Activated T-cell treated with anti-CD3 and anti-CD28 coated beads for 48 hours (primary cell): ENCODE data around the gene SLC17A9.

Experiments
- DNase-seq: peaks from one replicate; pipeline ENCODE4 v3.0.0-alpha.2; 2020; ENCODE audit warnings: low read depth

SLC17A9 gene

DNA sequence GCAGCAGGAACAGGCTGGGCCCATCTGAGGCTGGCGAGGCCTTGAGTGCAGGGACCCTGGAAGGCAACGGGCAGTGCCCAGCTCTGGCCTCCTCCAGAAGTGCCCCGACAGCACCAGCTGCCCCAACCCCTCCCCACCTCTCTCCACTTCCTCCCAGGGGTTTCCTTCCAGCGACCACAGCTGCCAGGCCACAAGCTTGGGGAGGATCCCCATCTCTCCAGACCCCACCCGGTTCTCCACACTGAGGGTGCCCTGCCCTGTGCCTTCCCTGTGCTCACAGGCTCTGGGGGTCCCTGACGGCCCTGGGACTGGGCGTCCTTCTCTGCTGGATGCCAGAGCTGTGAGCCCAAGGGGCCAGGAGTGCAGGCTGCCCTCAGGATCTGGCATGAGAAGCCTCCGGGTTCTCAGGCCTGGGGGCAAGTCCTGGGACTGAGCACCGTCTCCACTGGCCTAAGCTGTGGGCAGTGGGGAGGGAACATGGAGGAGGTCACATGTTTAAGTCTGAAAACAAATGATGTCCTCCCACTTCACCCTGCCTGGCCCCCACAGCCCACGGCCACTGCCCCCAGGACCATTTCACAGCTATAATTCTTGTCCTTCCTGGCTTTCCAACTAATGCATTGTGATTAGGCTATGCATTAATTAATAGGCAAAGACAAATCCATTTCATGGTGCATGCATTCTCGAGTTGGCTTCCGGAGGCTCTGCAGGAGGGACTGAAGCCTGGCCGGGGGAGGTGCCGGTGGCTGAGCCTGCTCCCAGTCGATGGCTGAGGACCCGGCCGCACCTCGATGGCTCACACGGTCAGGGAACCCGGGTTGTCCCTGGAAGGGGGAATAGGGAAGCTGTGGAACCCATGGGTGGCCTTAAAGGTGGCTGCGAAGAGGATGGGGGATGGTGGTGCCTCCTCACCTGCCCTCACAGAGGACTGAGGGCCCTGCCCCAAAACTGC, 29.9 kb downstream of the SLC17A9 start:
- no peak for DNase-seq

- DNase-seq: no peak
These were observed 30.7 kb downstream of the SLC17A9 start for GRCh38 chr20:62983210-62983609.

DNA sequence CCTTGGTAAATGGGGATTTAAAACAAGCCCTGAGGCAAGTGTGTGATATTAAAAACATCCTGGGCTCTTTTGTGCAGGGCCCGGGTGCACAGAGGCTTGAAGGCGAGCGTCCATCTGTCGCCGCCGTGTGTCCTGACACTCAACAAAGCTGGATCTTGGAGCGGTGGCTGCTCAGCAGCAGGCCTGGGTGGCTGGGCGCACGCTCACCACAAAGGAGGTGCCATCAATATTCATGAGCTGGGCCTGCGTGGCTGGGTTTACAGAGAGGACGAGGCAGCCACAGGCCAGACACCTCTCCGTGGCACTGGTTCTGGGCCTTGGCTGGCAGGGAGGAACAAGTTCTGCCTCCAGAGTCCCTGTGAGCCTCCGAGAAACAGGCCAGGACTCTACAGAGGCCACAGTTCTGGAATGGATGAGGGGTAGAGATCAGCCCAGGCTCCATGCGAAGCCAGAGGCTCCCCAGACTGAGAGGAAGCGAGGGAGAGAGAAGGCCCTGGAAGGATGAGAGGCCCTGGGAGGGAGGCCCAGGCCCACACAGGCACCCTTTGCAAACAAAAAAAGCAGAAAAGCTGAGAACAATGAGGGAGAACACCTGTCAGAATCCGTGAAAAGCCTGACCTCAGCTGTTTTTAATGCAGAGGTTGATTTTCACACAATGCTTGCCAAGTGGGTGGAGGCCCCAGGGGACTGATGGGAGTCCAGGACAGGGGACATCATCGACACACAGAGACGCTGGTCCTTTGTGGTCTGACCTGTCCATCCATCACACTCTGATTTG, 32.3 kb downstream of the SLC17A9 start:
- no peak for DNase-seq

DNA sequence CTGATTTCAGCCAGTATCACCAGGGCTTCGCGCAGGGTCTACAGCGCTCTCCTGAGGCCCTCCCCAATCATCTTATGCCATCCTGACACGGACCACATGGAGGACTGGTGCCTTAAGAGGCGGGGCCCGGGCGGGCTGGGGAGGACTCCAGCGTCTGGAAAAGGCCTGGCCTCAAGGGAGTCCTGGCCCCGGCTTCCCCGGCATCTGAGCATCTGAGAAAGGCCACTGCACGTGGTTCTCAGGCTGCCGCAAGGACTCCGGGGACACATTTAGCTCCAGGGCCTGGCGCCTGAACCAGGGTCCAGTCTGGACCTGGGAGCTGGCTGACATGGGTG, 32.9 kb downstream of the SLC17A9 start:
- DNase-seq: no peak

DNA sequence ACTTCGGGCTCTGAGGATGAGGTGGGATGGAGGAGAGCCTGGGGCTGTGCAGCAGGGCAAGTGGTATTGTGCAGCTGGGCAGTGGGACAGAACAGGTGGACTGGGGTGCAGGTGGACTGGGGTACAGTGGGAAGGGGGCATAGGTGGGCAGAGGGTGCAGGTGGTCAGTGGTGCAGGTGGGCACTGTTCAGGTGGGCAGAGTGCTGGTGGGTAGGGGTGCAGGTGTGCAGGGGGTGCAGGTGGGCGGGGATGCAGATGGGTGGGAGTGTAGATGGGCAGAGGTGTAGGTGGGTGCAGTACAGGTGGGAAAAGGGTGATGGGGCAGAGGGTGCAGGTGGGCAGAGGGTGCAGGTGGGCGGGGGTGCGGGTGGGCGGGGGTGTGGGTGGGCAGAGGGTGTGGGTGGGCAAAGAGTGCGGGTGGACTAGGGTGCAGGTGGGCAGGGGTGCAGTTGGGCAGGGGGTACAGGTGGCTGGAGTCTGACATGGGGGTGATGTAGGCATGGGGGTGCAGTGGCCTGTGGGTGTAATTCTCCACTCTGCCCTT, 33.8 kb downstream of the SLC17A9 start:
- DNase-seq: no peak

GRCh38 chr20:62987114-62987513, 34.6 kb downstream of the SLC17A9 start:
- DNase-seq: no peak

DNA sequence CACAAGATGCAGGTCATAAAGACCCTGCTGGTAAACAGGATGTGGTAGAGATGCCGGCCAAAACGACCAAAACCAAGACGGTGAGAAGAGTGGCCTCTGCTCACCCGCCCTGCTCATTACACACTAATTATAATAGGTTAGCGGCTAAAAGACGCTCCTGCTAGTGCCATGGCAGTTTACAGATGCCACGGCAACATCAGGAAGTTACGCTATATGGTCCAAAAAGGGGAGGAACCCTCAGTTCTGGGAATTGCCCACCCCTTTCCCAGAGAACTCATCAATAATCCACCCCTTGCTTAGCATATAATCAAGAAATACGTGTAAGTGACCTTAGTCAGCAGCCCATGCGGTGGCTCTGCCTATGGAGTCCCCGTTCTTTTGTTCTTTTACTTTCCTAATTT, 36.7 kb downstream of the SLC17A9 start:
- DNase-seq: no peak

DNA sequence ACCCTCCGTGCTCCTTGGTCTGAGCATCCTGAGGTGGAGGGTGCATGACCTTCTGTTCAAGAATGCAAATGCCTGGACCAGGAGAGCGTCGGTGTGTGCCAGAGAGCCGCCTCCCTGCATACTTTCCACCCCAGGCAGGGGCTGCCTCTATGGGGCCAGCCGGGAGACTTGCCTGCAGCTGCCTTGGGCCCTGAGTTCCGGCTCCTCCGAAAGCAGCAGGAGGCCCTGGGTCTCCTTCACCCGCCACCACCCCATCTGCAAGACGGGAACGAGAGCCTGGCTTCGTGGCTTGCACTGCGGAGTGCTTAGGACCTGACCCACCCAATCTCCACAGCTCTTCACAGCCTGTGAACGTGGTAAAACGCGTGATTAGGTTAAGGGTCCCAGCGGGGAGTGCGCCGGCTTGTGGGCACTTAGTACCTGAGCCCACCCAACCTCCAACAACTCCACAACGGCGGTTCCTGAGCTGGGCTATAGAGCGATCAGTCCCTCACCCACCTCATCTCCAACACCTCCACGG, 37.9 kb downstream of the SLC17A9 start:
- DNase-seq: no peak

GRCh38 chr20:62991196-62991807, 38.8 kb downstream of the SLC17A9 start:
- DNase-seq: no peak

DNA sequence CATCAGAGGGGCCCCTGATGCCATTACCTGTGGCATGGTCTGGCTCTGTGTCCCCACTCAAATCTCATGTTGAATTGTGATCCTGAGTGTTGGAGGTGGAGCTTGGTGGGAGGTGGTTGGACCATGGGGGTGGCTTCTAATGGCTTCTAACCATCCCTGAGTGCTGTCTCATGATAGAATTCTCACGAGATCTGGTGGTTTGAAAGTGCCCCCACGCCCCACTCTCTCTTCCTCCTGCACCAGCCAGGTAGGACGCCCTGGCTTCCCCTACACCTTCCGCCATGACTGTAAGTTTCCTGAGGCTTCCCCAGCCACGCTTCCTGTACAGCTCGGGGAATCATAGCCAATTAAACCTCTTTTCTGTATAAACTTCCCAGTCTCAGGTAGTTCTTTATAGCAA, 39.4 kb downstream of the SLC17A9 start:
- DNase-seq: no peak

DNA sequence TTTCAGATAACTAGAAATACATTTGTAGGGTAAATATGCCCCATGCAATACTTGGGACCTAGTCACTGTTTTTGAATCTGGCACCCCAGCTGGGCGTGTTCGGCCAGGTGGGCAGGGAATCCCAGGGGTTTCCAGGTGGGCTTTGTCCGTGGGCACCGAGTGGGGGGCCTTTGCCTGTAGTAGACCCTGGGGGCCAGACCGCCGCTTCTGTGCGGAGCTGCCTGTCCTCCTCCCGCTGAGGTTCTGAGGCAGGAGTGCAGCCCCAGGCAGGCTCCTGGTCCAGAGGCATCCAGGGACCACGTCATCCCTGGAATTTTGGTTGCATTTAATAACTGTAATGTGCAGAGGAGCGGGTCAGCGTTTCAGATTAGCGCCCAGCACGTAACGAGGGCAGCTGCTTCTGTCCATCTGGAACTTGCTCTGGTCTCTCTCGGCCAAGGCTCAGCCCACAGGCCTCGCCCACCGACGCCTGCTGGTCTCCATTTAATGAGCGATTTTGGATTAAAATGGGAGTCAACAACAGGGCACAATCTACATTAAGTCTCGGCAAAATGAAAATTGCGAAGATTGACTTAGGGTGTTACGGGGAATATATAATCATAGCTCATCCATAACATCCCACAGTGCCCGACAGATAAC, 41.5 kb downstream of the SLC17A9 start:
- no peak for DNase-seq

GRCh38 chr20:62994869-62995281, 42.4 kb downstream of the SLC17A9 start:
- DNase-seq: no peak

DNA sequence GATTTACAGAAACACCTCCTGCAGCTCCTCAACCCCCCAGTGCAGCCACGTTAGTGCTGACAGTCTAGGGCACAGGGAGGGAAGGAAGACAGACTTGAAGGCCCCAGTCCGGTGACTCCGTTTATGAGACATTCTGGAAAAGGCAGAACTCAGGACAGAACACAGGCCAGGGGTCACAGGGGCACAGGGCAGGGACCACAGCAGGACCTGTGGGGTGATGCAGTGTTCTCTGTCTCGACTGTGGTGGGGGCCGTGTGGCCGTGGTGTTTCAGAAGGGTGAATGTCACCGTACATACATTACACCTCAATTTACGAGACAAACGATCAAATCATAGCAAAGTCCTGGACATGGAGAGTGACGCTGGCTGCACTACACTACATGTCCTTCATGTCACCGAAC, 43.0 kb downstream of the SLC17A9 start:
- no peak for DNase-seq

DNA sequence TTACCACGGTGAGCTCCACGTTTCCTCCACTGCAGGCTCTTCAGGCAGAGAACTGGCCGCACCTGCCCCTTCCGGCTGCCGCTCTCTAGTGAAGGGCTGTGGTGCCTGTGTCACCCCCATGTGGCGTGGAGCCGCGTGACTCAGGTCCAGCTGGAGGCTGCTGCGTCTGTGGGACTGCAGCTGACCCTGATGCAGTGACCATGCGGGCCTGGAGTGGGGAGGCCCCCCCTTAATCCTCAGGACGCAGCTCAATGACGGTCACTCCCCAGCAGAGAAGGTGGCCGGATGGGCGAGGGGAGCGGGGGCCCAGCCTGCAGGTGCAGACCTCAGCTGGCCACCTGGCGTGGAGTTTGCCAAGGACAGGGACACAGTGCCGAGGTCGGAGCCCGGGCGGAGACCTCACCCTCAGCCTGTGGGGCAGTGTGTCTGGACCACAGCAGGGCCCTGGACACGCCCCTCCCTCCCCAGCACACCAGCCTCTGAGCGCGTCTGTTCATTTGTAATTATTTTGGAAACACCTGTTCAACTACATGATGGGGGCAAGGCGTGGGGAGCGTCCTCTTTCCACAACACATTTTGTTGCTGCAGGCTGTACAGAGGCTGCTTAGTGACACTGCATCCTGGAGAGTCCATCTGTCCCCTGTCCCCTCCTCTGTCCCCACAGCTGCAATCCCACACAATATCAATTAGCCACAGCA, 43.5 kb downstream of the SLC17A9 start:
- DNase-seq: no peak

DNA sequence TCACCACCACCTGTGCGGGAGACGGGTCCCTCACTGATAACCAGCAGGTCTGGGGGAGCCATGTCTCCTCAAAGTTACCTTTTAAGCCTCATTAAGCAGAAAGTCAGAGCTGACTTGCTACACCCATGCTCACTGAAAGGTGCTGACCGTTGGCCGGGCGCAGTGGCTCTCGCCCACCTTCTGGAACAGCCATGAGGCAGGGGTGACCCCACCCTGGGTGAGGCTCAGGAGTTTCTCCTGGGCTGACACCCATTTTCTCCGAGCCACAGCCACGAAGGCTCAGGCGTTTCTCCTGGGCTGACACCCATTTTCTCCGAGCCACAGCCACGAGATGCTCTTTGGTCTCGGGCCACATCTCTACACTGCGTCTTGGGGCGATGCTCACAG, 44.1 kb downstream of the SLC17A9 start:
- no peak for DNase-seq

- DNase-seq: no peak
These were observed 45.0 kb downstream of the SLC17A9 start for GRCh38 chr20:62997417-62998035.

- DNase-seq: no peak
These were observed 45.9 kb downstream of the SLC17A9 start for GRCh38 chr20:62998449-62998848.

GRCh38 chr20:62999580-62999979, 47.1 kb downstream of the SLC17A9 start:
- no peak for DNase-seq

GRCh38 chr20:63000036-63000435, 47.5 kb downstream of the SLC17A9 start:
- DNase-seq: no peak

GRCh38 chr20:63000958-63001357, 48.4 kb downstream of the SLC17A9 start:
- DNase-seq: no peak

DNA sequence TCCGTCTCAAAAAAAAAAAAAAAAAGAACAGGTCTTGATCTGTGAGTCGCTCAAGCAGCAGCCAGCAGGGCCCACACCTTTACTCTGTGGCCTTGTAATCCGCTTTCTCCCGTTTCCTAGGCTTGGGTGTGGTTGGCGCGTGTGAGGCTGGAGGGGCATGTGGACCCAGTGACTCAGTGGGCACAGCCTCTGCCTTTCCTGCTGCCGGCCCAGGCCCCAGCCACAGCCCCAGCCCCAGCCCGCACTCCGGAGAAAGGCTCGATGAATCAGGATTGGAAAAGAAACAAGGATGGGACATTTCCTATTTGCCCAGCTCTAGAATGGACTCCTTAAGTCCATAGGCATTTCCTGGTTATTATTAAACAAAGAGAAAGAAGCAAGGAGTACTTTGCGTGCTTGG, 50.0 kb downstream of the SLC17A9 start:
- no peak for DNase-seq
